ENCODE measurements around the gene PEAK3. TPM values are rescaled to one million over a fixed set of nuclear protein-coding genes. Genes with fewer than 3 reads are reported as not detected.

PEAK3 gene
- total and polyA plus RNA-seq, 9 of the 15 experiments (the other 6 are each of a cell fraction or from before 2014, with no cell fraction given), result 0.07 to 0.40 TPM; not detected in 7

DNA sequence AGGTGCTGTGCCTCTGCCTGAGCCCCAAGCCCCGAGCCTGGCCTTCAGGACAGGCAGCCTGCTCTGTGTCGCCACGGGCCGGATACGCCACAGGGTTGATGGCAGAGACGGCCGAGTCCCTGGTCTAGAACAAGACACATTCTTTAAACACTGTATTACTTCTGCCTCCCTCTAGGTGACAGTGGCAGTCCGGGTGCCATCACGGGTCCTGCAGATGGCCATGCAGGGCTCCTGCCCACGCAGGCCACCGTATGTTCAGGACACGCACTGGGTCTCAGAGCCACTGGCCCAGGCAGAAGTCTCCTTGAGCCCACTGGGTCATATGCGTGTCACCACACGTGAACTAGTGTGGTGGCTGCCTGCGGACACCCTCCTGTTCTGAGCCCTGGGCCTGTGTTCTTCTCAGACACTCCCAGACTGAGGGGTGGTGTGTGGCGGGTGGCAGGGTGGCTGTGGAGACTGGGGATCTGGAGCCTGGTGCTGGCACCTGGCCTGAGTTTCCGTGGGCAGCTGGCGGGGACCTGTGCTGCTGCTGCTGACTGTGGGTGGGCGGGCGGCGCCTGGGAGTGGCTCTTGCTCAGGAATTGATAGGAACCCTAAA, 50.3 kb downstream of the PEAK3 start (continued):
- TF ChIP-seq NR1H2 (CRISPR knock-in tag; IDR thresholded peaks at IDR 0.05) (no peak), POLR2AphosphoS2 (IDR thresholded peaks at IDR 0.05; ENCODE audit: low read length) (peak; percentile 70; the same call in 1 of the 2 replicates), SMARCC2 (IDR thresholded peaks at IDR 0.05; ENCODE audit: low read depth) (no peak), XRCC5 (IDR thresholded peaks at IDR 0.05; ENCODE audit: low read depth, low read length) (0 out of 2 replicates have a peak, but pooled peaks have one; percentile 24), ZC3H4 (CRISPR knock-in tag; IDR thresholded peaks at IDR 0.05; ENCODE audit: borderline replicate concordance) (0 out of 2 replicates have a peak, but pooled peaks have one; percentile 43), PHF21A (IDR thresholded peaks at IDR 0.05; ENCODE audit: borderline replicate concordance, low read depth) (no peak), ZNF212 (CRISPR knock-in tag; IDR thresholded peaks at IDR 0.05) (no peak), SMARCB1 (IDR thresholded peaks at IDR 0.05; ENCODE audit: insufficient read length, low read depth) (no peak), ZFP30 (CRISPR knock-in tag; IDR thresholded peaks at IDR 0.05; ENCODE audit: borderline replicate concordance) (no peak), MEF2A (IDR thresholded peaks at IDR 0.05; ENCODE audit: control insufficient read depth, low read depth, low read length) (no peak), SMC3 (conservative IDR thresholded peaks at IDR 0.05; ENCODE audit: insufficient read depth, low read depth, low read length) (0 out of 2 replicates have a peak, but pooled peaks have one; percentile 30), STAG1 (CRISPR knock-in tag; IDR thresholded peaks at IDR 0.05; ENCODE audit: borderline replicate concordance) (peak; percentile 16; the same call in 1 of the 2 replicates), RAD21 (CRISPR knock-in tag; conservative IDR thresholded peaks at IDR 0.05 in 1 of 2, IDR thresholded peaks at IDR 0.05 in 1 of 2) (peak in 1 of 2 experiments; percentile 25; a peak in 1 of 4 replicates), ZNF318 (IDR thresholded peaks at IDR 0.05; ENCODE audit: borderline replicate concordance in 1 of 2, low read depth in 1 of 2) (no peak), RBM22 (IDR thresholded peaks at IDR 0.05; ENCODE audit: low read depth, low read length, poor library complexity, severe bottlenecking) (peak; percentile 38), ZFP91 (CRISPR knock-in tag; IDR thresholded peaks at IDR 0.05) (no peak), DIDO1 (tag; IDR thresholded peaks at IDR 0.05; ENCODE audit: low read depth) (no peak), MAFK (IDR thresholded peaks at IDR 0.05; ENCODE audit: low read length) (no peak)
